Dermis blood vessel endothelial cell (primary cell): Measurements from ENCODE around the gene RPL7A. TPM values are rescaled to one million over a fixed set of nuclear protein-coding genes. Genes with fewer than 3 reads are reported as not detected.

Experiments used
- DNase-seq: peaks from one replicate; pipeline ENCODE4 v3.0.0; 2010
- total RNA-seq: library from RNA; depleted of rRNA; stranded (reverse); fragments of >200 nt; gene quantifications from 2 replicates; pipeline ENCODE4 v1.2.3, GENCODE V29; 2014

The RPL7A gene
- total RNA-seq, 1 donor from 2014 or later, result 2,833 TPM

DNA sequence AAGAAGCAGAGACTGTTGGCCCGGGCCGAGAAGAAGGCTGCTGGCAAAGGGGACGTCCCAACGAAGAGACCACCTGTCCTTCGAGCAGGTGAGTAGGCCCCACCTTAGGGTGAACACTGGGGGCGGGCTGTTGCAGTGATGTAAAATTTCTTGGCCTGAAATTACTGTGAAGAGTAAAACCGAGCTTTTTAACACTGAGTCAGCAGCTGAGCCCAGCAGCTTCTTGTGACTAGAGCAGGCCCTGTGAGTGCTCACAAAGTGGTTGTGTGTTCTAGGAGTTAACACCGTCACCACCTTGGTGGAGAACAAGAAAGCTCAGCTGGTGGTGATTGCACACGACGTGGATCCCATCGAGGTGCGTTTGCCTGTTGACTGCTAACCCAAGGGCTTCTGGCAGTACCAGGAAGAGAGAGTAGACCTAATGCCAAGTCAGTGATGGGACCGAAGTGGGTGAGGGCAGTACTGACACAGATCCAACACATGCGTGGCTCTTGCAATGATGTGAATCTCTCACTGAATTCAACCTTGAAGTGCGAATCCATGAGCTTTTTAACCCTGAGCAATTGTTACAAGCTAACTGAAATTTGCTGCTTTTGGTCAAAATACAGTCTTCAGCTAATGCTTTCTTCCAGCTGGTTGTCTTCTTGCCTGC lies 2.1 kb downstream of the RPL7A start:
- DNase-seq, result no peak

GRCh38 chr9:133351526-133351907 lies 3.5 kb downstream of the RPL7A start:
- DNase-seq, result no peak

DNA sequence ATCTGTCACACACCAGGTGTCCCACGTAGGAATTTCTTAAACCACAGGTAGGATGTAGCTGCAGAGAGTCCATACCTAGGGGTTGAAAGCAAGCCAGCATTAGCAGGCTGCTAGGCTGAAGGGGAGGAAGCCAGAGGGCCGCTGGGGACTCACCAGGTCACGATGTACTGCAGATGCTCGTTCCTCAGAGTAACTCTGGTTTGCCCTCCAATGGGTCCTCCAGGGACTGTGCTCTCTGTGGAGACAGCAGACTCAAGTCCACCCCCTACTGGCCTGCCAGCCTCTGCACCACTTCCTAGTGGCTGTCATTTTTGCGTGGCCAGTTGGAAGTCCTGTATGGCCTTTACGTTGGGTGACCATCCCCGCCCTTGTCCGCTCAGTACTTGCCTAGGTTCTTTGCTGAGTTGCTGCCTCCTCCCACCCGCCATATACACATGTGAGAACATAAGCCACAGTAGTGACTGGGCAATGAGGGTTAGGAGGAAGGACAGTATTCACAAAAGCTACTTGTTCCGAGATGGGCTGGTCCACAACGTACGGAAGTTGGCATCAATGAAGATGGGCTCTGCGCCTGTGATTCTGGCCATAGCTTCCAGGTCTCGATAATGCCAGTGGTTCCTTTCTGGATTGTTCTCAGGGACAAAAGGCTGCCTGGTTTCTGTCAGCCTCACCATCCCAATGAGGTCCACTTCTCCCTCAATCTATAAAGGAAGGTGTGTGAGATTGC lies 4.1 kb downstream of the RPL7A start:
- peak; percentile 76 for DNase-seq

- no peak for DNase-seq
These were observed 4.8 kb downstream of the RPL7A start for GRCh38 chr9:133352635-133353340.

DNA sequence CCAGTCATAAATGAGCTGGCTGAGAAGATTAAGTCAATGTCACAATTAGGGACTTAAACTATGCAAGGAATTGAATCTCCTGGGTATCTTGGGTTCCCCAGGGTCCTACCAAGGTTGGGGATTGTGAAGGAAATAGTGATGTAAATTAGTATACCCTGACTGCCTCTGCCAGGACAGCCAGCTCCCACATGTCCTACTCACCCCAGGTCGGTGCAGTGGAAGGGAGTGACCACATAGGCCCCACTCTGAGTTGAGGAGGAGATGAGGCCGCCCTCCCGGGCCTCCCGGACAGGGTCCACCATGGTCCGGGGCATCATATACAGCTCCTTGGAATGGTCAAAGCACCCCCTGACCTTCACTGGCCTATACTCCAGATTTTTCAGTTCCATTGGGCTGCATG lies 5.5 kb downstream of the RPL7A start:
- DNase-seq, result no peak

- no peak for DNase-seq
These were observed 6.7 kb downstream of the RPL7A start for GRCh38 chr9:133354766-133355165.

DNA sequence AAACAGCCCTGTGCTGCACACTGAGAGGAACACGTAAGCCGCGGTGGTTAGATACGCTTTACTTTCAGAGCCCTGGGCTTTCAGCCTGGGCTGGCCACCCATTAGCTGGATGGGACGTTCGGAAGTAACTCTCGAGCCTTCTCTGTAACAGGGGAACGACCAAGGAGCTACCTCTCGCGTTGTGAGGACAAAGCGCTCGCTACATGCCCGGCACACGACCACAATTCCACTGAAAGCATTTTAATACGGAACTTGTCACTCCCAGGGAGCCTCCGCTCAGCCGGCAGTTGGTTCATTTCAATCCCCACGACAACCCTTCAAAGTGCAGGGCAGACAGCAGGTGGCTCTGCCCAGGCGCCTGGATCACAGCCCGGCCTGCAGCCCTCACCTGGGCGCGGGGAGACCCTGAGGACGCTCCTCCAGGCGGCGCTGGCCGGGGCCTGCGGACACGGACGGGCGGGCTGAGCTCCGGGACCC lies 7.9 kb downstream of the RPL7A start:
- DNase-seq, result peak; percentile 51

DNA sequence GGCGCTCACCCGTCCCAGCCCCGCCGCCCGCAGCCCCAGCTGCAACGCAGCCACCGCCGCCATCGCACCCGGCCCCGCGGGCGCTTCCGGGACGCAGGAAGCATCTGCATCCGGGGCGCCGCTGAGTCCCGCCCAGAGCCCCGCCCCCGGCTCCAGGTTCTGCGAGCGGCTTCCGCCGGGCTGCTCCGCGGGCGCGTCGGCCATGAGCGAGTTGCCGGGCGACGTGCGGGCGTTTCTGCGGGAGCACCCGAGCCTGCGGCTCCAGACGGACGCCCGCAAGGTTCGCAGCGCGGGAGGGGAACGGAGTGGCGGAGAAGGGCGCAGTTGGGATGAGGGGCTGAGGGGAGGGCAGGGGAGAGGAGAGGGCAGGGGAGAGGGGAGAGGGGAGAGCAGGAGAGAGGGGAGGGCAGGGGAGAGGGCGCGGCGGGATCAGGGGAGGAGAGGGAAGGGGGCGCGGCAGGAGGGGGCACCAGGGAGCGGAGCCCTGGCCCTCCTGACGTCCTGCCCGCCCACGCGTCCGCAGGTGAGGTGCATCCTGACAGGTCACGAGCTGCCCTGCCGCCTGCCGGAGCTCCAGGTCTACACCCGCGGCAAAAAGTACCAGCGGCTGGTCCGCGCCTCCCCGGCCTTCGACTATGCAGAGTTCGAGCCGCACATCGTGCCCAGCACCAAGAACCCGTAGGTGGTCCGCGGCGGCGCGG lies 8.5 kb downstream of the RPL7A start, which contains the start of the genes SURF1 and SURF2:
Gene SURF1 (minus strand): TSS at position 97 of the 701 bp plus-strand sequence. CDS start 34 bp downstream, at position 63.
Gene SURF2 (plus strand): TSS at position 160 of the 701 bp plus-strand sequence. CDS start 43 bp downstream, at position 203.
- peak; percentile 64 for DNase-seq

DNA sequence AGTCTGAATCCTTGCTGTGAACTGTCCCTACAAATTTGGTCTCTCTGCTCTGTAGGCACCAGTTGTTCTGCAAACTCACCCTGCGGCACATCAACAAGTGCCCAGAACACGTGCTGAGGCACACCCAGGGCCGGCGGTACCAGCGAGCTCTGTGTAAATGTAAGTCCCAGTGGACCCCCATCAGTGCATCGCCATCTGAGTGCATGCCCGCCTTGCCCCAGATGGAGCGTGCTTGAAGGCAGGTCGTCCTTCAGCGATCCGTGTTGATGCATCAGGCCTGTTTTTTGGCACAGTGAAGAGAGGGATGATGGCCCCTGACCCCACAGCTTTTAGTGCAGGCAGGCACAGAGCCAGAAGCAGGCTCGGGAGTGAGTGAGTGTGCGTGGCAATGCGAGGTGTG lies 9.6 kb downstream of the RPL7A start:
- DNase-seq, result no peak

- peak; percentile 38 for DNase-seq
These were observed 11.6 kb downstream of the RPL7A start for GRCh38 chr9:133359399-133360175.

DNA sequence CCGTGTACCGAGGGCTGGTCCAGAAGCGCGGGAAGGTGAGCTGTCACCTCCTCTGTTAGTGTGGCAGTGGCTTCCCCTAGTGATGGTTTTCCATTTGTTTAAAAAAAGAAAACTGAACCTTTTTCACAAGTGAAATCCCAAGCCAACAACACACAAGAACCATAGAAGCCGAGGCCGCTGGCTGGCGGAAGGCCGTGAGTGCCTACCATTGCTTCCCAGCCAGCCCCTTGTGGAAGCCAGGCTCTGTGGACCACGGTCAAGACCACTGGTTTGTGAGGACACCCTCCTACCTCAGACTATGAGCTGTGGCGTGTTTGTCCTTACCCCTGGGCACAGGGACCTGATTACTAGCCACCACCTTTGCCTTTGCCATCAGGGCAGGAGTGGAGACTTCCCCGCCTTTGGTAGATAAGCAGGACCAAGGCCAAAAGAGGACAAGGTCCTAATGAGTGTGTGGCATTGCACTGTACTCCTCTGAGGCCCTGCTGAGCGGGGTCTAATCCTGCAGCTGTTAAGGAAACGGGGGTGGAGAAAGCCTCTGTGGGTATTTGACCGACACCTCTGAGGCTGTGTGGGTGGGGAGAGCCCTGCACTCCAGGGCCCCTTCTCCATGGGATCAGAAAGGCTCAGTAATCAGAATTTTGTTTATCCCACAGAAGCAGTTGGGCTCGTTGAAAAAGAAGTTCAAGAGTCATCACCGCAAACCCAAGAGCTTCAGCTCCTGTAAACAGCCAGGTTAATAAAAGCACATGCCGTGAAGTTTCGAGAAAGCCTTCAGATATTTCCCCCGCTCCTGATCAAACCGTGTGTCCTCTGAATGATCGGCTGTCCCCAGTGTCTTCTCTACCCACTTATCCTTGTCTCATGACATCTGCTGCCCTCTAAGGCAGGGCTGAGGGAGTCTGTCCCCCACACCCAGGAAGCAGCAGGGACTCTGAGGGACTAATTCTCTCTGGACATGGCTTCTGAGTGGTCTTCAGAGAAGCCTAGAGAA lies 12.7 kb downstream of the RPL7A start:
- DNase-seq, result no peak

GRCh38 chr9:133361507-133362092 lies 13.6 kb downstream of the RPL7A start:
- DNase-seq, result no peak

GRCh38 chr9:133362359-133363044 lies 14.5 kb downstream of the RPL7A start:
- DNase-seq, result no peak

- no peak for DNase-seq
These were observed 18.4 kb downstream of the RPL7A start for GRCh38 chr9:133366435-133366834.

GRCh38 chr9:133367221-133367620 lies 19.2 kb downstream of the RPL7A start:
- DNase-seq, result no peak

DNA sequence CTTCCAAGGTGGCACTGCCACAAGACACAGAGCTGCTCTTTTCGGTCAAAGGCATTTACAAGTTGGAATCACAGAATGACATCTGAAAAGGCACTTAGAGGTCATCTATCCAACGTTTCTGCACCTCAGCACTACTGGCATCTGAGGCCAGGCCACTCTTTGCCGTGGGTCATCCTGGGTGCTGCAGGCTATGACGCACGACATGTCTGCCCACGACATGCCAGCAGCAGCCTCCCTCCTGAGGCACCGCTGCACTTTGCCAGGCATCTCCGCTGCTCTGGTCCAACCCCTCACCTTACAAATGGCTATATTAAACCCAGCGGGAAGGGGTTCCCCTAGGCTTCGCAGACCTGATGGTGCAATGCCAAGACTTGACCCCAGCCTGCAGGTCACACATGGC lies 19.8 kb downstream of the RPL7A start:
- no peak for DNase-seq

DNA sequence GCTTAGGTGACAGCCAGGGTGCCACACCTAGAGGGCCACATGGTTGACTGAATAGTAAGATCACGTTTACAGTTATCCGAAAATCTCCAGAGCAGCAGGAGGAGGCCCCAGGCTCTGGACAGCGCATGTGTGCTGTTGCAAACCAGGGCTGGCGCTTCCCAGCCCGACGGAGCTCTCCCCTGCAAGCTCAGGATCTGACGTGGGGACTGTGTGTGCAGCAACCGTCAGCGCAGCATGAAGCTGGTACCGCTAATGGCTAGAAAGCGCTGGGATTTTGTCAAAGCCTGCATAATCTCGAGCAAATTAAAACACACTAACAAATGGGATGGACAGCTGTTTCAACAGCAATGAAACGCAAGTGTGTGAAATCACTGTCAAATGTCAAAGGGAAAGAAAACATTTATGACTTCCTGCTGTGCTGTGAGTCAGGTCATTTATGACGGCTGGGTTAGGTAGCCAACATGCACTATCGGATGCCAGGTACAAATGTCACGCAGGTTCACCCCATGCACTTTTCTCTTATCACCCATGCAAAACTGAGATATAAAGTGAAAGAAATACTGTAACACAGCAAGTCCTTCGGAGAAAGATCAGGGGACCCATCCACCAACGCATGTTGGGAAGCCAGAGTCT lies 20.3 kb downstream of the RPL7A start:
- peak; percentile 52 for DNase-seq

DNA sequence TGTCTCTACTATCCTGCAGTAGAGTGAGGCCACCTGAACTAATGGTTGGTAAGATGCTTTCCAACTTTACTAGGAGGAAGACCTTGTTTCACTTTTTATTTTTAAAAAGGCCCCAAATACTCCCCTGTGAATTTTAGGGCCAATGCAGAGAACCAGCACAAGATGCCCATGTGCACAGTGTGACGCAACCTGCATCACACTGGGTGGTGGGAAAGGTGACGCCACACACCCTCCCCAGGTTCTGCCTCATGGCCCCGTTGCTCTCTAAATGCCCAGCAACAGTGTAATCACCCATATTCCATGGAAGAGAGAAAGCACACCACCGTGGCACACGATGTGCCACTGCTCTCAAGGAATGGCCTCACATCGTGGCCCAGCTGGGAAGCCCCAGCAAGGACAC lies 21.4 kb downstream of the RPL7A start:
- no peak for DNase-seq

DNA sequence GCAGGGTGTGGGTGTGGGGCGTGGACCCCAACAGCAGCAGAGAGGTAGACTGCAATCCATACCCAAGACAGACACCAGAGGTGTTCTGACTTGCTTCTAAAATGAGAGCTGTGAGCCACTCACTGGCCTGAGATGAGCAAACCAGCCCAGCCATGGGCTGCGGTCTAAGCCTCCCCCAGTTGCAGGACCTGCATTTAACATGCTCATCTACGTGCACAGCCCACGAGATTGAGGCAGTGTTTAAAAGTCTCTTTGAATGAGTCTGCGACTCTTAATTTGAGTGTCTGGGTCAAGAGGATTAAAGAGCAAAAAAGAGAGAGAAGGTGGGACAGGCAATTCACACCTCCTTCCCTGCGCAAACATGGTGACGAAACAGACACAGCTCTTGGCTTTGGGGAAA lies 21.9 kb downstream of the RPL7A start:
- DNase-seq, result no peak
